KMS-11 (cell line): Measurements from ENCODE around the gene DOCK10.

ENCODE experiments used
- H2AFZ ChIP-seq: fragments of 200-600 bp; sonication (generic); 2 replicates; pipeline ENCODE4 v1.6.1; 2016; ENCODE audit warnings: antibody characterized with exemption, mixed run types, low read depth
- H3K27ac ChIP-seq: fragments of 200-600 bp; sonication (generic); 2 replicates; pipeline ENCODE4 v1.6.1; 2016; ENCODE audit warnings: mild to moderate bottlenecking, mixed run types
- H3K27me3 ChIP-seq: fragments of 200-600 bp; sonication (generic); 2 replicates; pipeline ENCODE4 v1.6.1; 2017; ENCODE audit warnings: mild to moderate bottlenecking, low read depth, mixed run types, moderate library complexity; ENCODE audit not compliant: insufficient read depth
- H3K36me3 ChIP-seq: fragments of 200-600 bp; sonication (generic); 2 replicates; pipeline ENCODE4 v1.6.1; 2017; ENCODE audit warnings: mild to moderate bottlenecking, mixed run types; ENCODE audit not compliant: insufficient read depth
- H3K4me1 ChIP-seq: fragments of 200-600 bp; sonication (generic); 2 replicates; pipeline ENCODE4 v1.6.1; 2016; ENCODE audit warnings: mild to moderate bottlenecking, low read depth, mixed run types; ENCODE audit not compliant: poor library complexity, severe bottlenecking
- H3K4me2 ChIP-seq: fragments of 200-600 bp; sonication (generic); 2 replicates; pipeline ENCODE4 v1.7.0; 2016; ENCODE audit warnings: mild to moderate bottlenecking, mixed run types
- H3K4me3 ChIP-seq: fragments of 200-600 bp; sonication (generic); IDR thresholded peaks from 2 replicates; pipeline ENCODE4 v1.6.1; 2017; ENCODE audit warnings: low read depth, low read length, mixed read lengths; ENCODE audit not compliant: insufficient read depth
- H3K79me2 ChIP-seq: fragments of 200-600 bp; sonication (generic); 2 replicates; pipeline ENCODE4 v1.6.1; 2016; ENCODE audit warnings: low read depth, mixed run types; ENCODE audit not compliant: insufficient read depth
- H3K9ac ChIP-seq: fragments of 200-600 bp; sonication (generic); 2 replicates; pipeline ENCODE4 v1.6.1; 2016; ENCODE audit warnings: mild to moderate bottlenecking, mixed run types
- H4K20me1 ChIP-seq: fragments of 200-600 bp; sonication (generic); 2 replicates; pipeline ENCODE4 v1.6.1; 2016; ENCODE audit warnings: mild to moderate bottlenecking, mixed run types; ENCODE audit not compliant: insufficient read depth
- CTCF ChIP-seq: fragments of 200-600 bp; sonication (generic); conservative IDR thresholded peaks from 2 replicates; pipeline ENCODE4 v1.6.1; 2017; ENCODE audit warnings: low read depth, mild to moderate bottlenecking, antibody characterized with exemption, low read length, moderate library complexity, mixed read lengths

The DOCK10 gene

GRCh38 chr2:225074366-225074765, 32.1 kb upstream of the DOCK10 start:
- Histone ChIP-seq H3K79me2 (no peaks in the 10 kb centered on the region), H3K4me1 (no peaks in the 10 kb centered on the region), H4K20me1 (no peaks in the 10 kb centered on the region), H3K27me3 (no peaks in the 10 kb centered on the region), H3K4me3 (no peak overlapping the region), H3K9ac (no peak overlapping the region), H3K36me3 (no peaks in the 10 kb centered on the region), H3K27ac (no peak overlapping the region), H3K4me2 (no peak overlapping the region), H2AFZ (no peak overlapping the region)
- TF ChIP-seq CTCF, result no peak

- Histone ChIP-seq H3K27ac (no peak overlapping the region), H2AFZ (no peak overlapping the region), H3K9ac (no peak overlapping the region), H3K79me2 (no peaks in the 10 kb centered on the region), H3K4me1 (no peaks in the 10 kb centered on the region), H4K20me1 (no peaks in the 10 kb centered on the region), H3K4me2 (no peak overlapping the region), H3K36me3 (no peaks in the 10 kb centered on the region), H3K4me3 (no peak overlapping the region), H3K27me3 (no peaks in the 10 kb centered on the region)
- no peak for TF ChIP-seq CTCF
Measured at GRCh38 chr2:225073198-225073597, 30.9 kb upstream of the DOCK10 start.

DNA sequence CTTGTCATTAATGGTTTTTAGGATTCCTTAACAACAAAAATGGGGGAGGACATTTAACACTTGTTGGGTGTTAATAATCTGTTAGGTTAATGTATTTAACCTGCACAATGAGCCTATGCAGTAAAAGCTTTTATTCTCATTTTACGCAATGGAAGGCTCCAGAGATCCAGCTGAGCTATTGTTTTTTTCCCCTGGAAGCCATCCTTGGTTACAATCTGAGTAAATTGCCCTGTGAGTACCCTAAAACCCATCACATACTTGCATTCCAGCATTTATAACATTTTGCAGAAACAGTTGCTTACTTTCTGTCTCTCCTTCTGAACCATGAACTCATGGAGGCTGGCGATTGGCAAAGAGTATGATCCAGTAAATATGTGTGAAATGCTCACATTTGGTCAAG, 30.2 kb upstream of the DOCK10 start:
- H2AFZ ChIP-seq, result no peak overlapping the region
- no peak for TF ChIP-seq CTCF
- H4K20me1 ChIP-seq, result no peaks in the 10 kb centered on the region
- H3K4me2 ChIP-seq, result no peak overlapping the region
- H3K9ac ChIP-seq, result no peak overlapping the region
- H3K27ac ChIP-seq, result no peak overlapping the region
- no peaks in the 10 kb centered on the region for H3K79me2 ChIP-seq
- no peak overlapping the region for H3K4me3 ChIP-seq
- no peaks in the 10 kb centered on the region for H3K36me3 ChIP-seq
- no peaks in the 10 kb centered on the region for H3K4me1 ChIP-seq
- no peaks in the 10 kb centered on the region for H3K27me3 ChIP-seq

DNA sequence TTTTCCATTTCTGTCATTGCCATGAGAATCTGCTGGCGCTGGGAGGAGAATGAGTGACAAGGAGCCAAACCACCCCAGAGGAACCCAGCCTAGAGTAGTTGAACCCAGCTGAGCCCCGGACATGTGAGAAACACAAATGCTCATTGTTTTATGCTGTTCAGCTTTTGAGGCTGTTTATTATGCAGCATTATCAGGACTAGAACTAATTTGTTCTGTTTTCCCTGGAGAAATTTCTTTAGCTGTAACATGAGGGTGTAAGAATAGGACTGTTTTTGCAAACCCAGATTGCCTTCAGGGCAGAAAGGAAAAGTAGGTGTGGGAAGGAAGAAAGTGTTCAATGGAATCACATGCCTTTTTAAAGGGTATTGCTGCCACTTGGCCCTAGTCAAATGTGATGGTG, 28.5 kb upstream of the DOCK10 start:
- Histone ChIP-seq H3K4me2 (no peak overlapping the region), H3K27ac (no peak overlapping the region)

More for the DNA sequence above, 28.5 kb upstream of the DOCK10 start:
- TF ChIP-seq CTCF, result no peak
- H3K27me3 ChIP-seq, result no peaks in the 10 kb centered on the region
- no peak overlapping the region for H3K9ac ChIP-seq
- no peaks in the 10 kb centered on the region for H3K79me2 ChIP-seq
- H4K20me1 ChIP-seq, result no peaks in the 10 kb centered on the region
- no peak overlapping the region for H2AFZ ChIP-seq
- H3K4me1 ChIP-seq, result no peaks in the 10 kb centered on the region
- no peaks in the 10 kb centered on the region for H3K36me3 ChIP-seq
- no peak overlapping the region for H3K4me3 ChIP-seq
